T-helper 2 cell treated with Interferon-gamma antibody and Interleukin-4, amounts not matched to agents 5 μg/mL and 100 μg/mL, for 36 hours (primary cell): Measurements from ENCODE around the gene GSTP1.

Experiments used
- DNase-seq: peaks from one replicate; pipeline ENCODE4 v3.0.0; 2021; ENCODE audit warnings: low spot score
- H3K27ac Mint-ChIP-seq: one replicate; pipeline ENCODE4 v1.8.0; 2021; ENCODE audit warnings: mild to moderate bottlenecking, mixed read lengths
- H3K27me3 Mint-ChIP-seq: one replicate; pipeline ENCODE4 v1.8.0; 2021; ENCODE audit warnings: low read depth, mixed read lengths
- H3K36me3 Mint-ChIP-seq: one replicate; pipeline ENCODE4 v1.8.0; 2021; ENCODE audit warnings: low read depth, mixed read lengths
- H3K4me1 Mint-ChIP-seq: one replicate; pipeline ENCODE4 v1.8.0; 2021; ENCODE audit warnings: low read depth, mixed read lengths
- H3K4me3 Mint-ChIP-seq: one replicate; pipeline ENCODE4 v1.8.0; 2022; ENCODE audit warnings: mild to moderate bottlenecking, moderate library complexity, mixed read lengths
- H3K9me3 Mint-ChIP-seq: one replicate; pipeline ENCODE4 v1.8.0; 2021; ENCODE audit warnings: mixed read lengths

GSTP1 gene

GRCh38 chr11:67609316-67609715 lies 25.7 kb downstream of the GSTP1 start:
- no peak overlapping the region for H3K27ac Mint-ChIP-seq

GRCh38 chr11:67610302-67610868 lies 26.8 kb downstream of the GSTP1 start:
- peaks cover 36% of the 10 kb centered on the region for H3K36me3 Mint-ChIP-seq
- H3K27ac Mint-ChIP-seq = peak overlapping the region; percentile 15
- H3K4me1 Mint-ChIP-seq = peaks cover 31% of the 10 kb centered on the region
- H3K27me3 Mint-ChIP-seq = no peaks in the 10 kb centered on the region
- H3K9me3 Mint-ChIP-seq = no peaks in the 10 kb centered on the region
- no peak for DNase-seq
- H3K4me3 Mint-ChIP-seq = no peak overlapping the region

More at GRCh38 chr11:67609316-67609715, 25.7 kb downstream of the GSTP1 start:
- peaks cover 24% of the 10 kb centered on the region for H3K4me1 Mint-ChIP-seq
- no peak overlapping the region for H3K4me3 Mint-ChIP-seq
- H3K9me3 Mint-ChIP-seq = no peaks in the 10 kb centered on the region
- H3K27me3 Mint-ChIP-seq = no peaks in the 10 kb centered on the region
- DNase-seq = no peak
- H3K36me3 Mint-ChIP-seq = peaks cover 36% of the 10 kb centered on the region

- Mint-ChIP-seq H3K27ac (no peak overlapping the region), H3K4me3 (no peak overlapping the region), H3K36me3 (peaks cover 36% of the 10 kb centered on the region), H3K9me3 (no peaks in the 10 kb centered on the region), H3K27me3 (no peaks in the 10 kb centered on the region), H3K4me1 (peaks cover 28% of the 10 kb centered on the region)
- no peak for DNase-seq
These were observed 27.6 kb downstream of the GSTP1 start for GRCh38 chr11:67611165-67611564.

- no peak for DNase-seq
These were observed 28.3 kb downstream of the GSTP1 start for GRCh38 chr11:67611704-67612587.

GRCh38 chr11:67612751-67613150 lies 29.1 kb downstream of the GSTP1 start:
- H3K4me1 Mint-ChIP-seq = peaks cover 27% of the 10 kb centered on the region
- peak overlapping the region; percentile 98 for H3K27ac Mint-ChIP-seq
- peaks cover 36% of the 10 kb centered on the region for H3K36me3 Mint-ChIP-seq
- DNase-seq = no peak
- no peaks in the 10 kb centered on the region for H3K9me3 Mint-ChIP-seq
- H3K27me3 Mint-ChIP-seq = peaks cover 3% of the 10 kb centered on the region
- H3K4me3 Mint-ChIP-seq = peak overlapping the region; percentile 29

More at GRCh38 chr11:67611704-67612587, 28.3 kb downstream of the GSTP1 start:
- Mint-ChIP-seq H3K36me3 (peaks cover 36% of the 10 kb centered on the region), H3K4me1 (peaks cover 27% of the 10 kb centered on the region), H3K9me3 (no peaks in the 10 kb centered on the region), H3K27me3 (no peaks in the 10 kb centered on the region), H3K4me3 (no peak overlapping the region), H3K27ac (peak overlapping the region; percentile 98)

- DNase-seq = no peak
- Mint-ChIP-seq H3K36me3 (peaks cover 36% of the 10 kb centered on the region), H3K4me3 (peak overlapping the region; percentile 83), H3K4me1 (peaks cover 29% of the 10 kb centered on the region), H3K27ac (peak overlapping the region; percentile 98), H3K27me3 (peaks cover 3% of the 10 kb centered on the region), H3K9me3 (no peaks in the 10 kb centered on the region)
These were observed 29.8 kb downstream of the GSTP1 start for GRCh38 chr11:67613313-67613959.

- Mint-ChIP-seq H3K36me3 (peaks cover 29% of the 10 kb centered on the region), H3K4me3 (peak overlapping the region; percentile 83), H3K4me1 (peaks cover 28% of the 10 kb centered on the region), H3K27me3 (peaks cover 3% of the 10 kb centered on the region), H3K27ac (peak overlapping the region; percentile 98), H3K9me3 (no peaks in the 10 kb centered on the region)
- peak; percentile 82 for DNase-seq
These were observed 30.5 kb downstream of the GSTP1 start for GRCh38 chr11:67613960-67614715.

- Mint-ChIP-seq H3K36me3 (peaks cover 23% of the 10 kb centered on the region), H3K9me3 (no peaks in the 10 kb centered on the region), H3K27me3 (peaks cover 3% of the 10 kb centered on the region), H3K27ac (peak overlapping the region; percentile 98), H3K4me1 (peaks cover 32% of the 10 kb centered on the region), H3K4me3 (peak overlapping the region; percentile 83)
- peak; percentile 52 for DNase-seq
These were observed 31.4 kb downstream of the GSTP1 start for GRCh38 chr11:67614730-67615714.

GRCh38 chr11:67615728-67616430 lies 32.3 kb downstream of the GSTP1 start:
- no peak for DNase-seq
- H3K27ac Mint-ChIP-seq = no peak overlapping the region
- H3K36me3 Mint-ChIP-seq = peaks cover 18% of the 10 kb centered on the region
- no peak overlapping the region for H3K4me3 Mint-ChIP-seq
- H3K9me3 Mint-ChIP-seq = no peaks in the 10 kb centered on the region
- peaks cover 3% of the 10 kb centered on the region for H3K27me3 Mint-ChIP-seq
- peaks cover 32% of the 10 kb centered on the region for H3K4me1 Mint-ChIP-seq

- Mint-ChIP-seq H3K4me1 (peaks cover 32% of the 10 kb centered on the region), H3K9me3 (no peaks in the 10 kb centered on the region), H3K36me3 (peaks cover 14% of the 10 kb centered on the region), H3K27me3 (peaks cover 3% of the 10 kb centered on the region), H3K27ac (peak overlapping the region; percentile 31), H3K4me3 (no peak overlapping the region)
- no peak for DNase-seq
These were observed 33.0 kb downstream of the GSTP1 start for GRCh38 chr11:67616431-67617242.

GRCh38 chr11:67617243-67617953 lies 33.8 kb downstream of the GSTP1 start:
- no peak overlapping the region for H3K4me3 Mint-ChIP-seq
- peak overlapping the region; percentile 31 for H3K27ac Mint-ChIP-seq
- DNase-seq = no peak

More at GRCh38 chr11:67617243-67617953, 33.8 kb downstream of the GSTP1 start:
- Mint-ChIP-seq H3K9me3 (no peaks in the 10 kb centered on the region), H3K4me1 (peaks cover 32% of the 10 kb centered on the region), H3K27me3 (peaks cover 3% of the 10 kb centered on the region), H3K36me3 (peaks cover 10% of the 10 kb centered on the region)
